Measurements from ENCODE around the gene SEMA6B. TPM values are rescaled to one million over a fixed set of nuclear protein-coding genes. Genes with fewer than 3 reads are reported as not detected.

The SEMA6B gene
- total and polyA plus RNA-seq, 2 of the 4 experiments (the other 2 are of a cell fraction), result 0.18 to 0.72 TPM

- no peak for DNase-seq
- BruUV-seq (replicated peaks), result no TSS peak
- no peak overlapping the region for H4K91ac ChIP-seq (ENCODE audit: insufficient read depth, low read depth, low read length)
- no peak overlapping the region for H4K5ac ChIP-seq (ENCODE audit: low read depth, low read length)
- H2AFZ ChIP-seq (replicated peaks; ENCODE audit: low read length, poor library complexity), result no peak overlapping the region
- no peak overlapping the region for H3K18ac ChIP-seq (ENCODE audit: low read depth, low read length)
- no peak overlapping the region for H3K4me2 ChIP-seq (ENCODE audit: low read depth, low read length)
- H2AK5ac ChIP-seq (ENCODE audit: low read depth, low read length), result no peak overlapping the region
- H2AK9ac ChIP-seq (replicated peaks; ENCODE audit: low read depth, low read length, poor library complexity), result no peak overlapping the region
- peaks cover 4% of the 10 kb centered on the region for H3K4me1 ChIP-seq (ENCODE audit: control insufficient read depth, insufficient read depth, low read length)
- H3K9ac ChIP-seq (ENCODE audit: low read depth, low read length), result no peak overlapping the region
- no peak overlapping the region for H4K8ac ChIP-seq (ENCODE audit: low read depth in 2 of 2, low read length in 2 of 2)
- no peak overlapping the region for H2BK20ac ChIP-seq (ENCODE audit: low read depth, low read length)
- no peak for ATAC-seq (ENCODE audit: low read depth)
- H3K27ac ChIP-seq (ENCODE audit: insufficient read depth, low read length), result no peak overlapping the region
- peaks cover 0 to 8% of the 10 kb centered on the region in 2 experiments; a peak in 1 of 4 replicates for H3K79me1 ChIP-seq (ENCODE audit: low read depth in 1 of 2, low read length in 2 of 2)
- H3K4me3 ChIP-seq (ENCODE audit: insufficient read depth, low read depth, low read length), result no peak overlapping the region
- no peak overlapping the region for H2BK120ac ChIP-seq (ENCODE audit: low read depth, low read length)
- no peaks in the 10 kb centered on the region for H3K9me3 ChIP-seq (ENCODE audit: control insufficient read depth, insufficient read depth, low read length)
- no peak overlapping the region for H3K4ac ChIP-seq (ENCODE audit: low read depth, low read length)
- POLR2A ChIA-PET (ENCODE audit: unreplicated experiment), result no interaction called here
- H4K20me1 ChIP-seq (ENCODE audit: insufficient read depth, low read length), result no peaks in the 10 kb centered on the region
- CTCF ChIA-PET, result no interaction called here
- dilution Hi-C loops (cut with HindIII; ENCODE audit: low sequenced_read_pairs, unreplicated experiment) (no loop called here), in situ Hi-C loops (cut with MboI; ENCODE audit: low sequenced_read_pairs) (no loop called here), intact Hi-C loops (cut with micrococcal nuclease) (no loop called here)
- H3K14ac ChIP-seq (replicated peaks; ENCODE audit: low read depth, low read length), result no peak overlapping the region
- H3K9me1 ChIP-seq (ENCODE audit: insufficient read depth, low read length), result peaks cover 8% of the 10 kb centered on the region; the same call in 1 of the 2 replicates
- no peak overlapping the region for H3K23ac ChIP-seq (ENCODE audit: low read depth, low read length)
- H3K56ac ChIP-seq (ENCODE audit: extremely low read depth, insufficient read depth, low read length), result no peak overlapping the region
- H3K27me3 ChIP-seq (ENCODE audit: control insufficient read depth, insufficient read depth, low read length), result no peaks in the 10 kb centered on the region
- no peak overlapping the region for H2BK15ac ChIP-seq (ENCODE audit: low read depth, low read length)
- WGBS, 2 experiments (ENCODE audit: extremely low coverage in 2 of 2, insufficient read length in 1 of 2), result 83% methylated on average over 8 of the region's 15 CpGs; no CpG with 5 or more reads in 1 of the 2 experiments
- peaks cover 45% of the 10 kb centered on the region for H3K36me3 ChIP-seq (ENCODE audit: control insufficient read depth, insufficient read depth, low read length)
- no peak overlapping the region for H2BK5ac ChIP-seq (ENCODE audit: low read depth, low read length, poor library complexity, severe bottlenecking)
- TF ChIP-seq MAZ (IDR thresholded peaks at IDR 0.05; ENCODE audit: borderline replicate concordance, low read depth, low read length), result no peak
- TF ChIP-seq POLR2A (IDR thresholded peaks at IDR 0.05; ENCODE audit: low read depth, low read length), result no peak
- TF ChIP-seq CEBPB (IDR thresholded peaks at IDR 0.05; ENCODE audit: low read depth, low read length), result no peak
- TF ChIP-seq MXI1 (IDR thresholded peaks at IDR 0.05; ENCODE audit: borderline replicate concordance, low read depth, low read length), result no peak
- no peak for TF ChIP-seq SMC3 (IDR thresholded peaks at IDR 0.05; ENCODE audit: low read depth, low read length)
- TF ChIP-seq CTCF (conservative IDR thresholded peaks at IDR 0.05; ENCODE audit: low read depth, low read length), result no peak
- no peak for TF ChIP-seq USF2 (IDR thresholded peaks at IDR 0.05; ENCODE audit: low read depth, low read length)
- TF ChIP-seq FOS (IDR thresholded peaks at IDR 0.05; ENCODE audit: low read depth, low read length), result no peak
- no peak for TF ChIP-seq BHLHE40 (IDR thresholded peaks at IDR 0.05; ENCODE audit: low read depth, low read length)
- no peak for TF ChIP-seq ELK1 (IDR thresholded peaks at IDR 0.05; ENCODE audit: borderline replicate concordance, low read depth, low read length)
- no peak for TF ChIP-seq MAFK (IDR thresholded peaks at IDR 0.05; ENCODE audit: low read depth, low read length)
Observed at GRCh38 chr19:4504891-4505569, 54.5 kb downstream of the SEMA6B start.
